D721Med (cell line): Measurements from ENCODE around the gene ERG28.

ENCODE experiments used
- DNase-seq: peaks from one replicate; pipeline ENCODE4 v3.0.0; 2011; ENCODE audit warnings: low spot score; ENCODE audit not compliant: insufficient read length
- FAIRE-seq: peaks from 2 replicates; lab custom pipeline; 2011; peaks lifted over from hg19 to GRCh38; lab: Jason Lieb, UNC
- CTCF ChIP-seq: IDR thresholded peaks from 2 replicates; pipeline ENCODE4 v1.5.1; 2012; ENCODE audit warnings: mild to moderate bottlenecking, control low read depth; ENCODE audit not compliant: insufficient read depth; ENCODE audit errors: missing control alignments

Gene ERG28

GRCh38 chr14:75660630-75661498, at the start of gene ERG28, which contains the start of gene TTLL5:
Gene ERG28, minus strand, starts transcription at chr14:75660876. Its CDS starts 3,374 bp downstream, at chr14:75657502.
Gene TTLL5, plus strand, starts transcription at chr14:75661246. Its CDS starts 1,904 bp downstream, at chr14:75663150.
- TF ChIP-seq CTCF: no peak
- FAIRE-seq (no peak), DNase-seq (peak; percentile 97)

GRCh38 chr14:75709207-75709812, 48.6 kb upstream of the ERG28 start:
- TF ChIP-seq CTCF: peak; percentile 90
- DNase-seq (peak; percentile 21), FAIRE-seq (peak; percentile 91)

GRCh38 chr14:75705014-75705413, 44.3 kb upstream of the ERG28 start:
- no peak for DNase-seq
- no peak for FAIRE-seq
- TF ChIP-seq CTCF: no peak

- TF ChIP-seq CTCF: no peak
- no peak for DNase-seq
- no peak for FAIRE-seq
Observed at GRCh38 chr14:75703467-75703866, 42.8 kb upstream of the ERG28 start.

GRCh38 chr14:75702616-75703261, 42.1 kb upstream of the ERG28 start:
- FAIRE-seq (no peak), DNase-seq (no peak)
- TF ChIP-seq CTCF: no peak

- FAIRE-seq (no peak), DNase-seq (no peak)
- no peak for TF ChIP-seq CTCF
Observed at GRCh38 chr14:75702122-75702521, 41.4 kb upstream of the ERG28 start.
